ENCODE results near the gene CCDC180. TPM values are rescaled to one million over a fixed set of nuclear protein-coding genes. Genes with fewer than 3 reads are reported as not detected.
"Not testable (repeated sequence)": the region's sequence is repeated elsewhere in the genome, so short reads cannot be mapped to it uniquely, and the experiment has no call there.

Gene CCDC180
- total RNA-seq, 1 donor from 2014 or later: 8.2 TPM

DNA sequence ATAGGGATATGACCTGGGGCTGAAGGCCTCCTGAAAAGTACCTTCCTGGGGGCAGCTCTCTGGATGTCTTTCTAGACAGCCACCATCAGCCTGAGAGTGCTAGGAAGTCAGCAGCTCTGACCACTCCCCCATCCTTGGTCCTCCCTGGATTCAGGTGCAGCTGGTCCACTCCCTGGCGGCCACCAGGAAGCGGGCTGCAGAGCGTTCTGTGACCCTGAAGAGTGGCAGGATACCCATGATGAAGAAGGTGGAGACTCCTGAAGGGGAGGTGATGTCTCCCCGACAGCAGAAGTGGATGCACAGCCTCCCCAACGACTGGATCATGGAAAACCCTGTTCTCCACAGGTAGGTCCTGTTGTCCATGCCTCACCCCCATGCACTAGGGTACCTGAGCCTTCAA, 1.8 kb downstream of the CCDC180 start:
- no peak for DNase-seq (ENCODE audit: low spot score)
- ATAC-seq: no peak
- intact Hi-C loops (cut with DNase I): no loop called here

GRCh38 chr9:97310023-97310422, 2.6 kb downstream of the CCDC180 start:
- ATAC-seq (no peak), DNase-seq (ENCODE audit: low spot score) (no peak)
- intact Hi-C loops (cut with DNase I): no loop called here

GRCh38 chr9:97310896-97311295, 3.4 kb downstream of the CCDC180 start:
- no peak for ATAC-seq
- DNase-seq (ENCODE audit: low spot score): no peak
- intact Hi-C loops (cut with DNase I): no loop called here

GRCh38 chr9:97311798-97312500, 4.5 kb downstream of the CCDC180 start:
- DNase-seq (ENCODE audit: low spot score): no peak
- intact Hi-C loops (cut with DNase I): no loop called here
- no peak for ATAC-seq

DNA sequence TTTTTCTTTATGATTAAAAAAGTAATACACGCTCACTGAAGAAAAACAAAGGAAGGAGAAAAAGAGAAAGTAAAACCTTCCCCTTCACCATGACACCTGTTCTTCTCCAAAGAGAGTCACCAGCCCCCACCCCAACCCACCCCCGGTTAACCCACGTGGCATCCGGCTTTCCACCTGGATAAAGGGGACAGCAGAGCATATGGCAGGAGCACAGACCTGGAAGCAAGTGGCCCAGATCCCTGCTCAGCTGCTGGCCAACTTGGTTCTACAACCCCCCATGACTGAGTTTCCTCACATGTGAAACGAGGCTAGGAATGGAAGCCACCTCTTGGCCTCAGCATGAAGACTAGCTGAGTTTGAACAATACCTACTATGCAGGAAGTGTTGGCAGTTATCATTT, 5.1 kb downstream of the CCDC180 start:
- DNase-seq (ENCODE audit: low spot score) (no peak), ATAC-seq (no peak)
- intact Hi-C loops (cut with DNase I): no loop called here

DNA sequence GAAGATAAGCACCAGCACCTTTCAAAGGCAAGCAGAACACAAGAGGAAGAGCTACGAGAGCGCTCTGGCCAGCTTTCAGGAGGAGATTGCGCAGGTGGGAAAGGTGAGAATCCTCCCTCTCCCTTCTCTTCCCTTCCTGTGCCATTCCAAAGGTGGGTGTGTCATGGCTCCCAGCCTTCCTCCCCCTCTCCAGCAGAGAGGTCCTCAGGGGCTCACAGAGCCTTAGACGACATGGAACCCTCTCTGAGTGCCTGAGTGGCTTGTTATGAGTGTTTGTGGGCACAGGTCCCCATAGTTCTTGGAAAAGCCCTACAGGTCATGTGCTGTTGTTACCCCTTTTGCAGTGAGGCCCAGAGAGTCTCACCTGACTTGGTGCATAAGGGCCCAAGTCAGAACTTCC, 5.8 kb downstream of the CCDC180 start:
- no peak for ATAC-seq
- intact Hi-C loops (cut with DNase I): no loop called here
- no peak for DNase-seq (ENCODE audit: low spot score)

DNA sequence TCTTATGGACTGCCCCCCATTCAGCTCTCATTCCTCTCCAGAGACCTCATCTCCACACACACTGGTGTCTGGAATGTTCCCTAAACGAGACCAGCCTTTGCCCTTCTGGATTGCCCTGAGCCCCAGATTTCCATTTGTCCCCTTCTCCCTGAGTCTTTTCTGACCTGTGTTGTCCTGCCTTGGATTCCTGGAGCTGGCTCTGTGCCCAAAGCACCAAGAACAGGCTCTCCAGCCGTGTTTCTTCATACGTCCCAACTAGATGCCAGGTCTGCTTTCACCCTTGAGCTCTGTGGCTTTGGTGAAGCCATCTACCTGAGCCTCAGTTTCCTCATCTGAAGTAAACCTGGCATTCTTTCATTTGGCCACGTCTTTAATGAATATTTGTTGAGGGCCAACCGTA, 6.3 kb downstream of the CCDC180 start:
- intact Hi-C loops (cut with DNase I): no loop called here
- ATAC-seq: no peak
- DNase-seq (ENCODE audit: low spot score): no peak

DNA sequence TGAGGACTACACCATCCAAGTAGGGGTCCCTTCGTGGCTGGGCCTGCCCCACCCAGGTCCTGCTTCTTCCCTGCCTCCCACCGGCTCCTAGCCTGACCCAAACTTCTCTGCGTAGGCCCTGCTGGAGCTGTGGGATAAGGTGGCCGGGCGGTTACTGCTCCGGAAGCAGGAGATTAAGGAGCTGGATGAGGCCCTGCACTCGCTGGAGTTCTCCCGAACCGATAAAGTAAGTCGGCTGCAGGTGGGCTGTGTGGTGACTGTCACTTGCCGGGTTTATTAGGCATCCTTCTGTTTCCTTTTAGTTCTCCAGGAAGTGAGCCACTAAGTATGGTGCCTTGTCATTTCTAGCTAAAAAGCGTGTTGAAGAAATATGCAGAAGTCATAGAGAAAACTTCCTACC, 7.0 kb downstream of the CCDC180 start:
- ATAC-seq (no peak), DNase-seq (ENCODE audit: low spot score) (no peak)
- intact Hi-C loops (cut with DNase I): no loop called here

DNA sequence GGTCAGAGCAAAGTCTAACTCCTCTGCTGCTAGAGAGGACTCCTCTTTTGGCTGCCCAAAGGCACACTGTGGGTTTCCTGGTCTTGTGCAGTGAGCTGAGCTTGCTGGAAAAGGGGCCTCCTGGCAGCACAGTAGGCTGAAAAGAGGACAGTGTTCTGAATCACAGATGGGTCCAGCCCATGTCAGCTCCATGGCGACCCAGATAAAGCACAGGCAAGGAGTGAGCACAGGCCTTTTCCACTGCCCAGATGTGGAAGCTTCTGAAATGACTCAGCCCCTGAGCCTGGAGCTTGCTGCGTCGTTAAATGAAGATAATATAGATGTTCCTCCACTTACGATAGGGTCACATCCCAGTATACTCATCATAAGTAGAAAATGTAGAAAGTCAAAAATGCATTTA, 8.1 kb downstream of the CCDC180 start:
- ATAC-seq: no peak
- intact Hi-C loops (cut with DNase I): no loop called here

GRCh38 chr9:97316904-97317303, 9.4 kb downstream of the CCDC180 start:
- ATAC-seq (no peak), DNase-seq (ENCODE audit: low spot score) (no peak)
- intact Hi-C loops (cut with DNase I): no loop called here

More for the DNA sequence above, 8.1 kb downstream of the CCDC180 start:
- DNase-seq (ENCODE audit: low spot score): no peak

- DNase-seq (ENCODE audit: low spot score) (no peak), ATAC-seq (no peak)
- intact Hi-C loops (cut with DNase I): no loop called here
Measured at GRCh38 chr9:97318433-97318832, 11.0 kb downstream of the CCDC180 start.

DNA sequence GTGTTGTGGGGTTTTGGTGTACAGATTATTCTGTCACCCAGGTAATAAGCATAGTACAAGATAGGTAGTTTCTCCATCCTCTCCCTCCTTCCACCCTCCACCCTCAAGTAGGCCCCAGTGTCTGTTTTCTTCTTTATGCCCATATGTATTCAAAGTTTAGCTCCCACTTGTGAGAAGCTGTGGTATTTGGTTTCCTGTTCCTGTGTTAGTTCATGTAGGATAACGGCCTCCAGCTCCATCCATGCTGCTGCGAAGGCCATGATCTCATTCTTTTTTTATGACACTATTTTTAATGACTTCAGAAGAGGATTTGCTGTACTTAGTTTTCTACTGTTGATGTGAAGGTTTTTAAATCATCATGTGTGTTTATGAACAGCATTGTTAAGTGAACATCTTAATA, 11.9 kb downstream of the CCDC180 start:
- DNase-seq (ENCODE audit: low spot score): no peak
- no peak for ATAC-seq
- intact Hi-C loops (cut with DNase I): no loop called here

DNA sequence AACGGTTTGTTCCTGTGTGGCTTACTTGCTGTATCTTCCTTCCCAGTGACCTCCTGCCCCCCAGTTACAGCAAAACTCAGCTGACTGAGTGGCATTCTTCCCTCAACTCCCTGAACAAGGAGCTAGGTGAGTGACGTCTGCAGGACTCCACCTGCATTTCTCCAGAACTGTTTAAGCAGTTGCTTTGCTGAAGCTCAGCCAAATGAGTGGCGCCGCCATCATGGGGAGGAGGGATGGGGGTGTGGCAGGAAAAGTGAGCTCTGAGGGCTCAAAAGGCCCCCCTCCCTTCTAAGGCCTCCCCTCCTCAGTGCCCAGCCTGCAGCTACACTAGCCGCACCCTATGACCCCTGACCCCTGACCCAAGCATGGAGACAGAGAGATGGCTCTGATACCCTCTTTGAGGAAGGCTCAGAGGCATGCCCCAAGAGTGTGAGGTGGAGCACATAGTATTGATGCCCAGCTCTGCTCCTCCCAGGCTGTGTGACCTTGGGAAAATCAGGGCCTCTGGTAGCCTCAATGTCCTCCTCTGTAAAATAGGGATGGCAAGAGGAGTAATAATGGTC, 12.7 kb downstream of the CCDC180 start:
- intact Hi-C loops (cut with DNase I): no loop called here
- ATAC-seq: no peak
- DNase-seq (ENCODE audit: low spot score): no peak

DNA sequence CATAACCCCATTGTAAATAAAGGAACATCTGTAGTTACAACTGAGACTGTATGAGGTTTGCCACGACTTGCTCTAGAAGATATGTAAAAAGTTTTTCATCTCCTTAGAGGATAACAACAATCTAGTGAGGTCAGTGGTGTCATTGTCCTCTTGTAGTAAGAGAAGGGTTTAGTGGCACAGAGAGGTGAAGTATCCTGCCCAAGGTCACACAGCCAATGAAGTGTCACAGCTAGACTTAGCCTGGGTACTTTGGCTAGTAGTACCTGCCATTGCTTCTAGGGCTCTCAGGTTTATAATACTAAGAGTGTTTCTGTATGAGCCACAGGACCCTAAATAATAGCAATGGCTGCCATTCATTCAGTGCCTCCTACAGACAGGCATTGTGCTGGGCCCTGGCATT, 13.8 kb downstream of the CCDC180 start:
- DNase-seq (ENCODE audit: low spot score): no peak
- ATAC-seq: no peak
- intact Hi-C loops (cut with DNase I): no loop called here

DNA sequence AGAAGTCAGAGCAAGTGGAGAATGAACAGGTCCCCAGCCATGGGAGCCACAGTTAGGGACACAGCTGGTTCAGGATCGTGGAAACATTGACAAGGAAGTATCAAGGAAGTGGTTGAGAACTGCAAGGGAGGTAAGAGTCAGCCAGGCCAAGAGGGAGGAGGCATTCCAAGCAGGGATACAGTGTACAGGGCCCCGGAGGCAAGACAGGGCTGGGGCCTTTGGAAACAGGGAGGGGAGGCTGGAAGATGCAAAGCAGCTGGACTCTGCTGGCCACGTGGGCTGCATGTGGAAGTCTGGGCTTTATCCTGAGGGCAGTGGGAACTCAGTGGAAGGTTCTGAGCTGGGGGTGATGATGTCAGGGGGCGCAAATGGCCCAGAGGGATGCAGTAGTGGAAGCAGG, 14.2 kb downstream of the CCDC180 start:
- ATAC-seq: no peak
- DNase-seq (ENCODE audit: low spot score): no peak
- intact Hi-C loops (cut with DNase I): no loop called here

- ATAC-seq (no peak), DNase-seq (ENCODE audit: low spot score) (no peak)
- intact Hi-C loops (cut with DNase I): no loop called here
Measured at GRCh38 chr9:97322105-97322504, 14.6 kb downstream of the CCDC180 start.

DNA sequence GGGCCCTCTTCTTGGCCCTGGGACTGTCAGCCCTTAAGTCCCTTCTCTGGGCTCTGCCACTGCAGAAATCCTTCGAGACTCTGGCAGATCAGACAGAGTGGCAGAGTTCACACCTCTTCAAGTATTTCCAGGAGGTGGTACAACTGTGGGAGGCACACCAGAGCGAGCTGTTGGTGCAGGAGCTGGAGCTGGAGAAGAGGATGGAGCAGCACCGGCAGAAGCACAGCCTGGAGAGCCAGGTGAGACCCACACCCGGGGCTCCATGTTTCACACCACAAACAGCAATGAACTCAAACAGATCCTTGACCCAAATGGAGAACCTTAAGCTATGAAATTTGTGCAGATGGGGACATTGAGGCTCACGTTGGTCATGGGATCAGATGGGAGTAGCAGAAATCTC, 17.5 kb downstream of the CCDC180 start:
- DNase-seq (ENCODE audit: low spot score) (no peak), ATAC-seq (no peak)
- intact Hi-C loops (cut with DNase I): no loop called here

GRCh38 chr9:97327562-97327961, 20.1 kb downstream of the CCDC180 start:
- ATAC-seq (no peak), DNase-seq (ENCODE audit: low spot score) (no peak)
- intact Hi-C loops (cut with DNase I): no loop called here

GRCh38 chr9:97332993-97333392, 25.5 kb downstream of the CCDC180 start:
- DNase-seq (ENCODE audit: low spot score): no peak
- intact Hi-C loops (cut with DNase I): no loop called here
- ATAC-seq: no peak

GRCh38 chr9:97335622-97336021, 28.2 kb downstream of the CCDC180 start:
- ATAC-seq; intact Hi-C loops (cut with DNase I); DNase-seq (ENCODE audit: low spot score): not testable (repeated sequence)

DNA sequence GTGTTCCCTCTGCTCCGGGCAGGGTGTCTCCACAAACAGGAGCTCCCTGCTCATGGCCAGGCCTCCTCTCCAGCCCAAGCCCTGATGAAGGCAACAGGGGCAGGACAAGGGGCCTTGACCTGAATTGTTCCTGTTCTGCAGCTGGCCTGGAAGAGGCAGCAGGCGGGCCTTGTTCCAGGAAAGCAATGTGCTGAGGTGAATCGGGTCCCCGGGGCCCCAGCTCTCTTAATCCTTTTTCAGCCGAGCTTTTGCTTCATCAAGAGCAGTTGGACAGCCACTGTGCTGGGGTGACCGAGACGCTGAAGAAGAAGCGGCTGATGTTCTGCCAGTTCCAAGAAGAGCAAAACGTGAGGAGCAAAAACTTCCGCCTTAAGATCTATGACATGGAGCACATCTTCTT, 41.4 kb downstream of the CCDC180 start:
- no peak for DNase-seq (ENCODE audit: low spot score)

More for the DNA sequence above, 41.4 kb downstream of the CCDC180 start:
- intact Hi-C loops (cut with DNase I): no loop called here
- no peak for ATAC-seq

All from sciatic nerve (tissue), 2 donors.